Smooth muscle cell (in vitro differentiated cells): ENCODE measurements around the gene DIDO1. TPM values are rescaled to one million over a fixed set of nuclear protein-coding genes. Genes with fewer than 3 reads are reported as not detected.

Source experiments
- DNase-seq: peaks from one replicate; lab custom pipeline; 2025; ENCODE audit not compliant: unreplicated experiment; lab: John Stamatoyannopoulos, UW
- H2AFZ ChIP-seq: fragments of 200-600 bp; sonication (generic); 2 replicates; pipeline ENCODE4 v1.6.0; 2016; ENCODE audit warnings: antibody characterized with exemption, low read depth, mild to moderate bottlenecking
- H3F3A ChIP-seq: fragments of 200-600 bp; sonication (generic); 2 replicates; pipeline ENCODE4 v1.6.0; 2017; ENCODE audit warnings: antibody characterized with exemption, low read depth
- H3K27ac ChIP-seq: fragments of 200-600 bp; sonication (generic); 2 replicates; pipeline ENCODE4 v1.5.1; 2016; ENCODE audit warnings: low read depth, mild to moderate bottlenecking
- H3K27me3 ChIP-seq: fragments of 200-600 bp; sonication (generic); 2 replicates; pipeline ENCODE4 v1.6.1; 2016; ENCODE audit warnings: low read depth, mild to moderate bottlenecking
- H3K36me3 ChIP-seq: fragments of 200-600 bp; sonication (generic); 2 replicates; pipeline ENCODE4 v1.5.1; 2016; ENCODE audit warnings: low read depth
- H3K4me1 ChIP-seq: fragments of 200-600 bp; sonication (generic); 2 replicates; pipeline ENCODE4 v1.5.1; 2016; ENCODE audit warnings: low read depth
- H3K4me2 ChIP-seq: fragments of 200-600 bp; sonication (generic); 2 replicates; pipeline ENCODE4 v1.6.0; 2016; ENCODE audit warnings: mild to moderate bottlenecking
- H3K4me3 ChIP-seq: fragments of 200-600 bp; sonication (generic); 2 replicates; pipeline ENCODE4 v1.5.1; 2016; ENCODE audit warnings: mild to moderate bottlenecking
- H3K79me2 ChIP-seq: fragments of 200-600 bp; sonication (generic); 2 replicates; pipeline ENCODE4 v1.6.0; 2016; ENCODE audit warnings: low read depth, mild to moderate bottlenecking
- H3K9ac ChIP-seq: fragments of 200-600 bp; sonication (generic); 2 replicates; pipeline ENCODE4 v1.6.0; 2016; ENCODE audit warnings: low read depth
- H3K9me3 ChIP-seq: fragments of 200-600 bp; sonication (generic); replicated peaks from 2 replicates; pipeline ENCODE4 v1.5.1; 2016; ENCODE audit warnings: low read depth
- H4K20me1 ChIP-seq: fragments of 200-600 bp; sonication (generic); 2 replicates; pipeline ENCODE4 v1.6.0; 2016; ENCODE audit warnings: low read depth
- WGBS: methylation state at CpG from one replicate; pipeline ENCODE4 v1.1.7; 2016; ENCODE audit warnings: low lambda C conversion rate; 5-methylcytosine and 5-hydroxymethylcytosine counted together
- polyA plus RNA-seq: library from polyadenylated mRNA; unstranded; fragments of >200 nt; fragmentation: Nextera tagmentation; extraction: Ambion mirVana; gene quantifications from 2 replicates; pipeline ENCODE4 v1.2.1, GENCODE V29; 2016
- total RNA-seq: library from RNA; depleted of rRNA; stranded (reverse); fragments of >200 nt; gene quantifications from 2 replicates; pipeline ENCODE4 v1.2.3, GENCODE V29; 2014
- TF ChIP-seq, protein P1 (sequence below): fragments of 200-600 bp; sonication (generic); IDR thresholded peaks from 2 replicates; pipeline ENCODE4 v1.5.1; 2017; ENCODE audit warnings: borderline replicate concordance, mild to moderate bottlenecking, antibody characterized with exemption; ENCODE audit not compliant: insufficient read depth, poor library complexity, severe bottlenecking

The DIDO1 gene
- total and polyA plus RNA-seq, 2 experiments from 2014 or later = 16.0 to 25.8 TPM

DNA sequence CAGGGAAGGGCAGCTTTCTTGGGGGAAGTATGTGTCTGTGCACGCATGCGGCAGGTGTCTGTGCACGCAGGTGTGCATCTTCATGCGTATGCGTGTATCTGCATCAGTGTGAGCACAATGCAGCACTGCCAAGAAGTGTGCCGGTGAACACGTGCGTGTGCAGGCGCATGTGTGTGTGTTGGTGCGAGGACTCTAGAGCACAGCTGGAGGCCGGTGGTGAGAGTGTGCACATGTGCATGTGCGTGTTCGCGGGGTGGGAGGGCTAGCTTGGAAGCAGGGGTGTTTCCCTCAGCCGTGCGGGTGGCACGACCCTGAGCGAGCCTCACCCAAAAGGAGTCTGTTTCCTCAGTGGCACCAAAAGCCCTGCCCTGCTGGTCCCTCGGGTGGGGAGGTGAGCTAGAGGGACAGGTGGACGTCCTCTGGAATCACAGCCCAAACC lies 33.7 kb upstream of the DIDO1 start:
- no peak overlapping the region for H3K9ac ChIP-seq
- no peak overlapping the region for H2AFZ ChIP-seq
- peaks cover 97% of the 10 kb centered on the region for H4K20me1 ChIP-seq
- TF ChIP-seq, protein P1, sequence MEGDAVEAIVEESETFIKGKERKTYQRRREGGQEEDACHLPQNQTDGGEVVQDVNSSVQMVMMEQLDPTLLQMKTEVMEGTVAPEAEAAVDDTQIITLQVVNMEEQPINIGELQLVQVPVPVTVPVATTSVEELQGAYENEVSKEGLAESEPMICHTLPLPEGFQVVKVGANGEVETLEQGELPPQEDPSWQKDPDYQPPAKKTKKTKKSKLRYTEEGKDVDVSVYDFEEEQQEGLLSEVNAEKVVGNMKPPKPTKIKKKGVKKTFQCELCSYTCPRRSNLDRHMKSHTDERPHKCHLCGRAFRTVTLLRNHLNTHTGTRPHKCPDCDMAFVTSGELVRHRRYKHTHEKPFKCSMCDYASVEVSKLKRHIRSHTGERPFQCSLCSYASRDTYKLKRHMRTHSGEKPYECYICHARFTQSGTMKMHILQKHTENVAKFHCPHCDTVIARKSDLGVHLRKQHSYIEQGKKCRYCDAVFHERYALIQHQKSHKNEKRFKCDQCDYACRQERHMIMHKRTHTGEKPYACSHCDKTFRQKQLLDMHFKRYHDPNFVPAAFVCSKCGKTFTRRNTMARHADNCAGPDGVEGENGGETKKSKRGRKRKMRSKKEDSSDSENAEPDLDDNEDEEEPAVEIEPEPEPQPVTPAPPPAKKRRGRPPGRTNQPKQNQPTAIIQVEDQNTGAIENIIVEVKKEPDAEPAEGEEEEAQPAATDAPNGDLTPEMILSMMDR = no peak
- H3K9me3 ChIP-seq = no peaks in the 10 kb centered on the region
- DNase-seq = no peak
- peaks cover 18% of the 10 kb centered on the region for H3K79me2 ChIP-seq
- no peaks in the 10 kb centered on the region for H3K4me1 ChIP-seq
- no peak overlapping the region for H3K4me2 ChIP-seq
- WGBS = 98% methylated on average over 17 of the region's 20 CpGs
- no peaks in the 10 kb centered on the region for H3F3A ChIP-seq
- no peak overlapping the region for H3K4me3 ChIP-seq
- no peak overlapping the region for H3K27ac ChIP-seq
- no peaks in the 10 kb centered on the region for H3K27me3 ChIP-seq
- no peaks in the 10 kb centered on the region for H3K36me3 ChIP-seq

GRCh38 chr20:62959101-62959971 lies 33.0 kb upstream of the DIDO1 start:
- no peak overlapping the region for H2AFZ ChIP-seq
- peaks cover 3% of the 10 kb centered on the region for H3K4me1 ChIP-seq
- no peak for DNase-seq
- peaks cover 97% of the 10 kb centered on the region for H4K20me1 ChIP-seq
- 97% methylated on average over 43 of the region's 43 CpGs for WGBS
- no peak overlapping the region for H3K4me2 ChIP-seq
- no peaks in the 10 kb centered on the region for H3K9me3 ChIP-seq
- H3K27me3 ChIP-seq = no peaks in the 10 kb centered on the region
- H3F3A ChIP-seq = no peaks in the 10 kb centered on the region
- H3K36me3 ChIP-seq = no peaks in the 10 kb centered on the region
- H3K27ac ChIP-seq = no peak overlapping the region
- TF ChIP-seq, protein P1 = no peak
- peaks cover 25% of the 10 kb centered on the region for H3K79me2 ChIP-seq
- H3K4me3 ChIP-seq = no peak overlapping the region
- no peak overlapping the region for H3K9ac ChIP-seq

DNA sequence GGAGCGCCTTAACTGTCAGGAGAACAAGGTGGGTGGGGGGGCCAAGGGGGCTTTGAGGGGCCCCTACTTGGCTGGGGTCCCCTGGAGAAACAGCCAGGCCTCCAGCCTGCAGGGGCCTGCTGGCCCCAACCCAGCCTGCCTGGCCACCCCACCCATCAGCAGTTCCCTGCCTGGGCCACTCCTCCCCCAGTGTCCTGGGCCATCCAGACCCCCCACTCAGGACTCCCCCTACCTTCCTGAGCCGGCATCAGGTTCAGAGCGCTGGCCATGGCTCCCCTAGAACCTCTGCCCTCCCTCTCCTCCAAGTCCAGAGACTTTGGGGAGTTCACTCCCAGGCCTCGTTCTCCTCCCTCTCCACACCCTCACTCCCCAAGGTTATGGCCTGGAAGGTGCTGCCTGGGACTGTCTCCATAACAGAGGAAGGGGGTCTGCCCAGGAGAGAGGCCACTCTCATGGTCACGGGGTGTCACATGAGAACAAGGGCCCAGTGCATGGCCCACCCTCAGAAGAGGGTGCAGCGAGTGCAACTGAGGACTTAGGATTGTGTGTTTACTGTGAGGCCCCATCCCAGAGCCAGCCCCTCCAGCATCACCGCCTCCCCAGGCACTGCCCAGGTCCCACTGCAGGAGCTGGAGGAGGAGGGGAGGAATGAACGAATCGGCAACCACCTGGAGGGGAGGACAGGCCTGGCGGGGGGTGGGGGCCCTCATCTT lies 32.2 kb upstream of the DIDO1 start:
- no peaks in the 10 kb centered on the region for H3K36me3 ChIP-seq
- WGBS = 90% methylated on average over 10 of the region's 10 CpGs

More for the DNA sequence above, 32.2 kb upstream of the DIDO1 start:
- Histone ChIP-seq H2AFZ (no peak overlapping the region), H3K27me3 (no peaks in the 10 kb centered on the region), H3K9me3 (no peaks in the 10 kb centered on the region), H3K4me3 (no peak overlapping the region), H3K4me2 (no peak overlapping the region), H3K79me2 (peaks cover 27% of the 10 kb centered on the region), H3K27ac (no peak overlapping the region), H3F3A (no peaks in the 10 kb centered on the region), H3K4me1 (peaks cover 11% of the 10 kb centered on the region), H4K20me1 (peaks cover 97% of the 10 kb centered on the region), H3K9ac (no peak overlapping the region)
- no peak for DNase-seq
- TF ChIP-seq, protein P1 = no peak
